ENCODE results near the gene KBTBD4.

The KBTBD4 gene

GRCh38 chr11:47523490-47524225 lies 55.1 kb downstream of the KBTBD4 start:
- peak; percentile 45 for DNase-seq
